HepG2 (cell line): ENCODE results near the gene SPA17. TPM values are rescaled to one million over a fixed set of nuclear protein-coding genes. Genes with fewer than 3 reads are reported as not detected.

Experiments
- AGO1 ChIP-seq: fragments of 200-400 bp; formaldehyde crosslinking; IDR thresholded peaks from 2 replicates; pipeline ENCODE4 v1.6.1; 2017; ENCODE audit warnings: mild to moderate bottlenecking, low read depth, low read length, moderate library complexity; ENCODE audit not compliant: poor library complexity, severe bottlenecking
- FOSL1 ChIP-seq: sonication (generic); formaldehyde crosslinking; IDR thresholded peaks from 2 replicates; pipeline ENCODE4 v1.9.0; 2021; ENCODE audit warnings: missing genetic modification reagents, borderline replicate concordance
- HOXA9 ChIP-seq: sonication (generic); formaldehyde crosslinking; IDR thresholded peaks from 2 replicates; pipeline ENCODE4 v1.8.1; 2022; ENCODE audit warnings: missing genetic modification reagents, mild to moderate bottlenecking, moderate library complexity, borderline replicate concordance
- KLF6 ChIP-seq: IDR thresholded peaks from 2 replicates; pipeline ENCODE4 v1.8.0; 2016; ENCODE audit warnings: missing biosample characterization, missing genetic modification reagents
- MTF2 ChIP-seq: sonication (generic); formaldehyde crosslinking; IDR thresholded peaks from 2 replicates; pipeline ENCODE4 v1.5.0; 2020; ENCODE audit warnings: missing genetic modification reagents, borderline replicate concordance
- PCBP2 ChIP-seq: fragments of 200-400 bp; formaldehyde crosslinking; optimal IDR thresholded peaks from 2 replicates; pipeline ENCODE3; 2018; ENCODE audit warnings: low read length, low read depth; ENCODE audit not compliant: poor library complexity, severe bottlenecking
- PHF5A ChIP-seq: IDR thresholded peaks from one replicate; pipeline ENCODE4 v1.6.1; 2018; ENCODE audit warnings: low read depth, missing genetic modification reagents; ENCODE audit not compliant: unreplicated experiment
- RFX5 ChIP-seq: IDR thresholded peaks from 2 replicates; pipeline ENCODE4 v1.6.1; 2011; ENCODE audit warnings: low read depth, low read length, improper control_type of control experiment
- TAF1 ChIP-seq: sonication (generic); formaldehyde crosslinking; IDR thresholded peaks from 2 replicates; pipeline ENCODE4 v1.4.0; 2020; ENCODE audit warnings: missing genetic modification reagents
- TAF15 ChIP-seq: fragments of 200-400 bp; formaldehyde crosslinking; IDR thresholded peaks from one replicate; pipeline ENCODE4 v1.6.1; 2018; ENCODE audit warnings: mild to moderate bottlenecking, low read depth, low read length; ENCODE audit not compliant: poor library complexity, severe bottlenecking
- TBP ChIP-seq: sonication (generic); formaldehyde crosslinking; IDR thresholded peaks from 2 replicates; pipeline ENCODE4 v1.5.0; 2020; ENCODE audit warnings: missing genetic modification reagents
- ZEB1 ChIP-seq: IDR thresholded peaks from 2 replicates; pipeline ENCODE4 v1.6.1; 2012; ENCODE audit warnings: mild to moderate bottlenecking, low read depth, inconsistent platforms; ENCODE audit not compliant: insufficient replicate concordance
- ZNF10 ChIP-seq: sonication (generic); formaldehyde crosslinking; IDR thresholded peaks from 2 replicates; pipeline ENCODE4 v1.4.0; 2020; ENCODE audit warnings: mild to moderate bottlenecking, low read depth, missing genetic modification reagents, borderline replicate concordance
- ZNF235 ChIP-seq: sonication (generic); formaldehyde crosslinking; IDR thresholded peaks from 2 replicates; pipeline ENCODE4 v1.8.1; 2023; ENCODE audit warnings: mild to moderate bottlenecking, missing genetic modification reagents, borderline replicate concordance
- ZNF432 ChIP-seq: sonication (generic); formaldehyde crosslinking; IDR thresholded peaks from 2 replicates; pipeline ENCODE4 v1.5.0; 2020; ENCODE audit warnings: missing genetic modification reagents, mild to moderate bottlenecking, borderline replicate concordance
- ZNF549 ChIP-seq: sonication (generic); formaldehyde crosslinking; IDR thresholded peaks from 2 replicates; pipeline ENCODE4 v1.5.0; 2020; ENCODE audit warnings: missing genetic modification reagents
- ZNF569 ChIP-seq: sonication (generic); formaldehyde crosslinking; IDR thresholded peaks from 2 replicates; pipeline ENCODE4 v1.5.0; 2020; ENCODE audit warnings: mild to moderate bottlenecking, missing genetic modification reagents, moderate library complexity, borderline replicate concordance
- ZSCAN31 ChIP-seq: sonication (generic); formaldehyde crosslinking; IDR thresholded peaks from 2 replicates; pipeline ENCODE4 v1.5.0; 2020; ENCODE audit warnings: low read depth, mild to moderate bottlenecking, missing genetic modification reagents
- polyA plus RNA-seq, 8 experiments: library from polyadenylated mRNA; depleted of rRNA in 3 of 8; stranded (reverse) in 7 of 8; unstranded in 1 of 8; fragments of >200 nt; fragmentation: Illumina TruSeq in 4 of 8; extraction: Trizol in 4 of 8; gene quantifications; 2 replicates each; pipeline versions ENCODE4 v1.2.1 to v1.2.3, GENCODE V29; 2011 to 2016; ENCODE audit warnings: low read depth in 4 of 8, missing spikeins in 1 of 8, mixed read lengths in 1 of 8; ENCODE audit not compliant: insufficient read depth in 1 of 8
- total RNA-seq, 5 experiments: library from RNA; depleted of rRNA; stranded (reverse); fragments of >200 nt; fragmentation: Illumina TruSeq; extraction: Trizol; gene quantifications; 2 replicates each; pipeline ENCODE4 v1.2.3, GENCODE V29; 2016; ENCODE audit warnings: low read depth in 1 of 5
- TF ChIP-seq, protein P1 (sequence below): sonication (generic); formaldehyde crosslinking; IDR thresholded peaks from 2 replicates; pipeline ENCODE4 v1.8.0; 2022; ENCODE audit warnings: mild to moderate bottlenecking, missing genetic modification reagents; ENCODE audit not compliant: insufficient replicate concordance
- TF ChIP-seq, protein P2 (sequence below): sonication (generic); formaldehyde crosslinking; IDR thresholded peaks from 2 replicates; pipeline ENCODE4 v1.9.0; 2021; ENCODE audit warnings: mild to moderate bottlenecking, missing genetic modification reagents

SPA17 gene
- total and polyA plus RNA-seq, 2 of the 13 experiments (the other 11 are each of a cell fraction or from before 2014, with no cell fraction given), result 4.4 to 8.4 TPM

DNA sequence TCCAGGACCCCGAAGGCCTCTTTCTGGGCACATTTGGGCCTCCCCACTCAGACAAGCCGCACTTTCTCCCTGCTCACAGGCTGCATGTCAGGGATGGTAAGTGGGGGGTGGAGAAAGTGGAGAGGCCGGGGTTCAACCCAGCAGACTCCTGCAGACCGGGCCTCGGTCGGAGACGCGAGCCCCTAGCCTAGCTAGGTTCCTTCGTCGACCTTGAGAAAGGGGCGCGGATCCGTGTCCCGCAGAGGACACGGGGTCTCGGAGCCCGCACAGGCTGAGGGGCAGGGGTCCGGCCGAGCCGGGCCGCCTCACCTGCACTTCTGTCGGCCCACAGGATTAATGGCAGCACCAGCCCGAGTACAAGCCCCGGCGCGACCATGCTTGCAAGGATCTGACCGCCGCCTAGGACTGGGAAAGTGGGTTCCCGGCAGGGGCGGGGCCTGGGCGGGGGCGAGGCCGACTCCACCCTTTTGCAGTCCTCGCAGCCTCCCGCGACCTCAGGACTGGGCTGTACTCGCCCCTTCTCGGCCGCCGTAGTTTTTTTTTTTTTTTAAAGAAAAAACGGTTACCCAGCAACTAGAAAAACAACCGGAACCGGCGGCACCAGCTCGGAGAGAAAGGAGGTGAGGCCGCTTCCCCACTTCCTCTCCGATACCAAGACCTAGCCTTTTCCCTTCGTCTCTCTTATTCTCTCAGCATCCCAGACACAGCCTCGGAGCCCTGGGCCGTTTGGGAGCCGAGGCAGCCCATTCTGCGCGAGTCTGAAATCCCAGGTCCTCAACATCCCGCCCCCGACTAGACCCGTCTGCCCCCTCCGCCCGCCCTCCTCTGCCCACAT lies at the start of gene SPA17, which contains the start of gene SIAE (continued):
- TF ChIP-seq, protein P1, sequence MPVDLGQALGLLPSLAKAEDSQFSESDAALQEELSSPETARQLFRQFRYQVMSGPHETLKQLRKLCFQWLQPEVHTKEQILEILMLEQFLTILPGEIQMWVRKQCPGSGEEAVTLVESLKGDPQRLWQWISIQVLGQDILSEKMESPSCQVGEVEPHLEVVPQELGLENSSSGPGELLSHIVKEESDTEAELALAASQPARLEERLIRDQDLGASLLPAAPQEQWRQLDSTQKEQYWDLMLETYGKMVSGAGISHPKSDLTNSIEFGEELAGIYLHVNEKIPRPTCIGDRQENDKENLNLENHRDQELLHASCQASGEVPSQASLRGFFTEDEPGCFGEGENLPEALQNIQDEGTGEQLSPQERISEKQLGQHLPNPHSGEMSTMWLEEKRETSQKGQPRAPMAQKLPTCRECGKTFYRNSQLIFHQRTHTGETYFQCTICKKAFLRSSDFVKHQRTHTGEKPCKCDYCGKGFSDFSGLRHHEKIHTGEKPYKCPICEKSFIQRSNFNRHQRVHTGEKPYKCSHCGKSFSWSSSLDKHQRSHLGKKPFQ, result peak; percentile 26
- no peak for TF ChIP-seq ZNF549 (CRISPR knock-in tag)
- no peak for TF ChIP-seq FOSL1 (CRISPR knock-in tag)
- TF ChIP-seq ZNF569 (CRISPR knock-in tag), result no peak
- TF ChIP-seq PHF5A (CRISPR knock-in tag), result no peak
- 0 out of 2 replicates have a peak, but pooled peaks have one; percentile 53 for TF ChIP-seq ZSCAN31 (CRISPR knock-in tag)
- no peak for TF ChIP-seq ZNF432
- TF ChIP-seq HOXA9 (CRISPR knock-in tag), result no peak
- TF ChIP-seq AGO1, result no peak
- TF ChIP-seq KLF6 (CRISPR knock-in tag), result peak; percentile 81
- TF ChIP-seq ZNF10 (CRISPR knock-in tag), result no peak
- TF ChIP-seq TAF1 (CRISPR knock-in tag), result peak; percentile 86
- TF ChIP-seq, protein P2, sequence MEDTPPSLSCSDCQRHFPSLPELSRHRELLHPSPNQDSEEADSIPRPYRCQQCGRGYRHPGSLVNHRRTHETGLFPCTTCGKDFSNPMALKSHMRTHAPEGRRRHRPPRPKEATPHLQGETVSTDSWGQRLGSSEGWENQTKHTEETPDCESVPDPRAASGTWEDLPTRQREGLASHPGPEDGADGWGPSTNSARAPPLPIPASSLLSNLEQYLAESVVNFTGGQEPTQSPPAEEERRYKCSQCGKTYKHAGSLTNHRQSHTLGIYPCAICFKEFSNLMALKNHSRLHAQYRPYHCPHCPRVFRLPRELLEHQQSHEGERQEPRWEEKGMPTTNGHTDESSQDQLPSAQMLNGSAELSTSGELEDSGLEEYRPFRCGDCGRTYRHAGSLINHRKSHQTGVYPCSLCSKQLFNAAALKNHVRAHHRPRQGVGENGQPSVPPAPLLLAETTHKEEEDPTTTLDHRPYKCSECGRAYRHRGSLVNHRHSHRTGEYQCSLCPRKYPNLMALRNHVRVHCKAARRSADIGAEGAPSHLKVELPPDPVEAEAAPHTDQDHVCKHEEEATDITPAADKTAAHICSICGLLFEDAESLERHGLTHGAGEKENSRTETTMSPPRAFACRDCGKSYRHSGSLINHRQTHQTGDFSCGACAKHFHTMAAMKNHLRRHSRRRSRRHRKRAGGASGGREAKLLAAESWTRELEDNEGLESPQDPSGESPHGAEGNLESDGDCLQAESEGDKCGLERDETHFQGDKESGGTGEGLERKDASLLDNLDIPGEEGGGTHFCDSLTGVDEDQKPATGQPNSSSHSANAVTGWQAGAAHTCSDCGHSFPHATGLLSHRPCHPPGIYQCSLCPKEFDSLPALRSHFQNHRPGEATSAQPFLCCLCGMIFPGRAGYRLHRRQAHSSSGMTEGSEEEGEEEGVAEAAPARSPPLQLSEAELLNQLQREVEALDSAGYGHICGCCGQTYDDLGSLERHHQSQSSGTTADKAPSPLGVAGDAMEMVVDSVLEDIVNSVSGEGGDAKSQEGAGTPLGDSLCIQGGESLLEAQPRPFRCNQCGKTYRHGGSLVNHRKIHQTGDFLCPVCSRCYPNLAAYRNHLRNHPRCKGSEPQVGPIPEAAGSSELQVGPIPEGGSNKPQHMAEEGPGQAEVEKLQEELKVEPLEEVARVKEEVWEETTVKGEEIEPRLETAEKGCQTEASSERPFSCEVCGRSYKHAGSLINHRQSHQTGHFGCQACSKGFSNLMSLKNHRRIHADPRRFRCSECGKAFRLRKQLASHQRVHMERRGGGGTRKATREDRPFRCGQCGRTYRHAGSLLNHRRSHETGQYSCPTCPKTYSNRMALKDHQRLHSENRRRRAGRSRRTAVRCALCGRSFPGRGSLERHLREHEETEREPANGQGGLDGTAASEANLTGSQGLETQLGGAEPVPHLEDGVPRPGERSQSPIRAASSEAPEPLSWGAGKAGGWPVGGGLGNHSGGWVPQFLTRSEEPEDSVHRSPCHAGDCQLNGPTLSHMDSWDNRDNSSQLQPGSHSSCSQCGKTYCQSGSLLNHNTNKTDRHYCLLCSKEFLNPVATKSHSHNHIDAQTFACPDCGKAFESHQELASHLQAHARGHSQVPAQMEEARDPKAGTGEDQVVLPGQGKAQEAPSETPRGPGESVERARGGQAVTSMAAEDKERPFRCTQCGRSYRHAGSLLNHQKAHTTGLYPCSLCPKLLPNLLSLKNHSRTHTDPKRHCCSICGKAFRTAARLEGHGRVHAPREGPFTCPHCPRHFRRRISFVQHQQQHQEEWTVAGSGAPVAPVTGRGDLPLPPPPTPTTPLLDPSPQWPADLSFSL, result no peak
- TF ChIP-seq TBP, result no peak
- TF ChIP-seq TAF15, result no peak
- no peak for TF ChIP-seq RFX5
- no peak for TF ChIP-seq PCBP2
- no peak for TF ChIP-seq MTF2
- peak; percentile 46 for TF ChIP-seq ZEB1
- no peak; the same call in 1 of the 2 replicates for TF ChIP-seq ZNF235 (CRISPR knock-in tag)
